K562 (cell line): ENCODE results near the gene HPD. TPM values are rescaled to one million over a fixed set of nuclear protein-coding genes. Genes with fewer than 3 reads are reported as not detected.
A peak's percentile ranks its signal among the peaks of the same experiment; 100 is the strongest.

Source experiments
- ATAC-seq: fragments of 200-7000 bp; cut with Tn5 transposase; 3 replicates; pipeline ENCODE4 v1.9.1; 2020; ENCODE audit warnings: moderate library complexity
- BruUV-seq: library from RNA; stranded (reverse); fragments of 400-500 nt; replicated peaks from 2 replicates; lab custom pipeline; 2021; lab: Mats Ljungman, UMichigan
- CTCF ChIA-PET: fragments of 300-600 bp; formaldehyde crosslinking; extraction: SDS; loops from one replicate; lab custom pipeline; 2021; ENCODE audit warnings: low intra/inter-chr PET ratio; lab: Yijun Ruan, JAX
- POLR2A ChIA-PET: fragments of 300-600, 350-650 bp; sonication (Branson Sonifier 250); formaldehyde crosslinking; extraction: SDS; loops from one replicate; lab custom pipeline; 2021; ENCODE audit warnings: antibody characterized with exemption, inconsistent platforms; lab: Yijun Ruan, JAX
- DNase-seq, 4 experiments: peaks; one replicate each; pipeline versions ENCODE4 v3.0.0 to v3.0.0-alpha.2; 2011 to 2018; ENCODE audit warnings: low spot score in 3 of 4, mixed read lengths in 3 of 4; ENCODE audit errors: extremely low read depth in 1 of 4
- FAIRE-seq: peaks from 2 replicates; lab custom pipeline; 2011; peaks lifted over from hg19 to GRCh38; lab: Jason Lieb, UNC
- H2AFZ ChIP-seq: 2 replicates; pipeline ENCODE4 v1.6.0; 2011; ENCODE audit warnings: low read depth, low read length, control low read depth, inconsistent platforms
- H3K27ac ChIP-seq: fragments of 200-600 bp; 3 replicates; pipeline ENCODE4 v1.8.0; 2011; ENCODE audit warnings: low read depth, mild to moderate bottlenecking, control low read depth, inconsistent platforms, low read length, moderate library complexity, mixed read lengths; ENCODE audit errors: extremely low read depth
- H3K27me3 ChIP-seq, 2 experiments: fragments of 300-600 bp in 1 of 2; 2 replicates in 1 of 2; 3 replicates in 1 of 2; pipeline versions ENCODE4 v1.6.0 to v1.8.0; 2011; ENCODE audit warnings: inconsistent platforms in 2 of 2, low read length in 2 of 2, mild to moderate bottlenecking in 1 of 2, mixed read lengths in 1 of 2, moderate library complexity in 1 of 2; ENCODE audit not compliant: control insufficient read depth in 2 of 2, insufficient read depth in 2 of 2
- H3K36me3 ChIP-seq: fragments of 300-600 bp; 3 replicates; pipeline ENCODE4 v1.8.0; 2011; ENCODE audit warnings: mild to moderate bottlenecking, low read length, inconsistent platforms; ENCODE audit not compliant: control insufficient read depth, insufficient read depth
- H3K4me1 ChIP-seq, 2 experiments: fragments of 200-600 bp in 1 of 2; replicated peaks in 1 of 2; 2 replicates in 1 of 2; 3 replicates in 1 of 2; pipeline versions ENCODE4 v1.5.1 to v1.8.0; 2011; ENCODE audit warnings: inconsistent platforms in 2 of 2, low read length in 2 of 2, mild to moderate bottlenecking in 1 of 2, mixed read lengths in 1 of 2, moderate library complexity in 1 of 2; ENCODE audit not compliant: control insufficient read depth in 2 of 2, insufficient read depth in 2 of 2
- H3K4me2 ChIP-seq: 2 replicates; pipeline ENCODE4 v1.6.1; 2011; ENCODE audit warnings: low read length, control low read depth, inconsistent platforms, mixed read lengths; ENCODE audit not compliant: insufficient read depth
- H3K4me3 ChIP-seq: fragments of 200-600 bp; sonication (generic), shearing (Covaris generic); 2 replicates; pipeline ENCODE4 v1.5.1; 2016; ENCODE audit warnings: control low read depth, inconsistent platforms
- H3K79me2 ChIP-seq: fragments of 200-600 bp; 3 replicates; pipeline ENCODE4 v1.8.0; 2011; ENCODE audit warnings: low read length, inconsistent platforms; ENCODE audit not compliant: control insufficient read depth, insufficient read depth
- H3K9ac ChIP-seq, 2 experiments: 2 replicates each; pipeline versions ENCODE4 v1.6.0 to v1.6.1; 2011; ENCODE audit warnings: low read depth in 2 of 2, low read length in 2 of 2, control low read depth in 1 of 2, inconsistent platforms in 1 of 2, mild to moderate bottlenecking in 1 of 2, mixed read lengths in 1 of 2; ENCODE audit not compliant: insufficient read depth in 1 of 2
- H3K9me1 ChIP-seq: one replicate; pipeline ENCODE4 v1.6.0; 2011; ENCODE audit warnings: inconsistent platforms, mild to moderate bottlenecking, low read length, moderate library complexity; ENCODE audit not compliant: control insufficient read depth, insufficient read depth
- H3K9me3 ChIP-seq: replicated peaks from 2 replicates; pipeline ENCODE4 v1.5.1; 2011; ENCODE audit warnings: low read depth, low read length, inconsistent platforms; ENCODE audit not compliant: control insufficient read depth, insufficient read depth
- H4K20me1 ChIP-seq: replicated peaks from 2 replicates; pipeline ENCODE4 v1.6.1; 2011; ENCODE audit warnings: low read length, inconsistent platforms, mixed read lengths; ENCODE audit not compliant: control insufficient read depth, insufficient read depth
- ZNF134 ChIP-seq: fragments of 250-450 bp; sonication (Bioruptor Pico); conservative IDR thresholded peaks from 2 replicates; pipeline ENCODE4 v1.4.0; 2020
- ZNF140 ChIP-seq: fragments of 250-450 bp; sonication (Bioruptor Pico); IDR thresholded peaks from 2 replicates; pipeline ENCODE4 v1.8.0; 2021; ENCODE audit warnings: moderate library complexity, mild to moderate bottlenecking, inconsistent platforms
- WGBS: fragments of 100-300 bp; shearing (Covaris generic); methylation state at CpG from one replicate; pipeline ENCODE4 v1.1.6; 2016; ENCODE audit warnings: low coverage, mixed read lengths; ENCODE audit not compliant: insufficient coverage; ENCODE audit errors: missing lambda C conversion rate; 5-methylcytosine and 5-hydroxymethylcytosine counted together
- in situ Hi-C: fragments of 300-500 bp; cut with MboI; formaldehyde crosslinking; loops from 4 replicates; pipeline ENCODE4 v1.15.0; 2018; ENCODE audit warnings: inconsistent platforms, mixed read lengths
- intact Hi-C: fragments of 100-400 bp; cut with micrococcal nuclease; formaldehyde crosslinking; loops from 2 replicates; pipeline ENCODE4 v1.14.2; 2022
- polyA plus RNA-seq, 8 experiments: library from polyadenylated mRNA; depleted of rRNA in 4 of 8; stranded (reverse) in 5 of 8; unstranded in 3 of 8; fragments of >200 nt; fragmentation: Nextera tagmentation in 2 of 8; fragmentation: Illumina TruSeq in 1 of 8; extraction: Ambion mirVana in 2 of 8; extraction: Trizol in 1 of 8; gene quantifications; 2 replicates each; pipeline versions ENCODE4 v1.2.1 to v1.2.3, GENCODE V29; 2011 to 2014; ENCODE audit warnings: inconsistent platforms in 1 of 8, missing spikeins in 1 of 8
- total RNA-seq, 7 experiments: library from RNA; depleted of rRNA in 6 of 7; stranded (reverse); fragments of >200 nt in 6 of 7; fragmentation: Illumina TruSeq in 2 of 7; extraction: Trizol in 2 of 7; gene quantifications; 2 replicates each; pipeline versions ENCODE4 v1.2.1 to v1.2.3, GENCODE V29; 2011 to 2021; ENCODE audit warnings: low replicate concordance in 1 of 7
- TF ChIP-seq, protein P1 (sequence below): sonication (generic); formaldehyde crosslinking; IDR thresholded peaks from 2 replicates; pipeline ENCODE4 v1.8.1; 2023; ENCODE audit warnings: mild to moderate bottlenecking, missing genetic modification reagents
- TF ChIP-seq, protein P2 (sequence below), 3 experiments: IDR thresholded peaks in 2 of 3; conservative IDR thresholded peaks in 1 of 3; 2 replicates each; pipeline ENCODE4 v1.5.1; 2011 to 2012; ENCODE audit warnings: low read length in 3 of 3, mild to moderate bottlenecking in 3 of 3, control low read depth in 2 of 3, improper control_type of control experiment in 1 of 3, inconsistent platforms in 1 of 3, low read depth in 1 of 3, mixed read lengths in 1 of 3, moderate library complexity in 1 of 3; ENCODE audit not compliant: insufficient read depth in 2 of 3

HPD gene
- total and polyA plus RNA-seq, 9 of the 15 experiments (the other 6 are each of a cell fraction or from before 2014, with no cell fraction given) = 0.06 to 0.29 (median 0.07) TPM; not detected in 4

DNA sequence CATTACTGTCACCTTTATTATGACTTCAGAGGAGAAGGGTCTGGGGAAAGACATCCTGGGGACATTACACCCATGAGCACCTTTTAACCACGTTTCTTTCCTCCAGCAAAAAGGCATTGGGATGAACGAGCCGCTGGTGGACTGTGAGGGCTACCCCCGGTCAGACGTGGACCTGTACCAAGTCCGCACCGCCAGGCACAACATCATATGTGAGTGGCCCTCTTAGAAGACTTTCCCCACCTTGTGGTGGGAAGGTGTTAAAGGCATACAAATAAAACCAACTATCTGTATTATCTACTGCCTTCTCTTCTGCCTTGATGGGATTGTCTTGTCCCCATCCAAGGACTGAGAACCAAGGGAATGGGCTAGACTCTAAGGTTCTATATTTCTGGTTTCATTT is 36.0 kb upstream of the HPD start:
- Histone ChIP-seq H3K27me3 (no peaks in the 10 kb centered on the region), H3K79me2 (peaks cover 53% of the 10 kb centered on the region), H3K9me3 (no peaks in the 10 kb centered on the region), H3K27ac (peak overlapping the region; percentile 73; the same call in 1 of the 3 replicates), H3K36me3 (peaks cover 61% of the 10 kb centered on the region), H3K9ac (no peak overlapping the region), H3K9me1 (peaks cover 1% of the 10 kb centered on the region), H3K4me1 (peaks cover 24 to 27% of the 10 kb centered on the region in 2 experiments), H3K4me2 (no peak overlapping the region), H3K4me3 (no peak overlapping the region), H4K20me1 (no peaks in the 10 kb centered on the region), H2AFZ (no peak overlapping the region)
- BruUV-seq = no TSS peak
- in situ Hi-C loops (no loop called here), intact Hi-C loops (no loop called here)
- TF ChIP-seq ZNF140 (CRISPR knock-in tag) (no peak), ZNF134 (no peak)
- TF ChIP-seq, protein P1, sequence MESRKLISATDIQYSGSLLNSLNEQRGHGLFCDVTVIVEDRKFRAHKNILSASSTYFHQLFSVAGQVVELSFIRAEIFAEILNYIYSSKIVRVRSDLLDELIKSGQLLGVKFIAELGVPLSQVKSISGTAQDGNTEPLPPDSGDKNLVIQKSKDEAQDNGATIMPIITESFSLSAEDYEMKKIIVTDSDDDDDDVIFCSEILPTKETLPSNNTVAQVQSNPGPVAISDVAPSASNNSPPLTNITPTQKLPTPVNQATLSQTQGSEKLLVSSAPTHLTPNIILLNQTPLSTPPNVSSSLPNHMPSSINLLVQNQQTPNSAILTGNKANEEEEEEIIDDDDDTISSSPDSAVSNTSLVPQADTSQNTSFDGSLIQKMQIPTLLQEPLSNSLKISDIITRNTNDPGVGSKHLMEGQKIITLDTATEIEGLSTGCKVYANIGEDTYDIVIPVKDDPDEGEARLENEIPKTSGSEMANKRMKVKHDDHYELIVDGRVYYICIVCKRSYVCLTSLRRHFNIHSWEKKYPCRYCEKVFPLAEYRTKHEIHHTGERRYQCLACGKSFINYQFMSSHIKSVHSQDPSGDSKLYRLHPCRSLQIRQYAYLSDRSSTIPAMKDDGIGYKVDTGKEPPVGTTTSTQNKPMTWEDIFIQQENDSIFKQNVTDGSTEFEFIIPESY (CRISPR knock-in tag) = peak; percentile 62
- TF ChIP-seq, protein P2, sequence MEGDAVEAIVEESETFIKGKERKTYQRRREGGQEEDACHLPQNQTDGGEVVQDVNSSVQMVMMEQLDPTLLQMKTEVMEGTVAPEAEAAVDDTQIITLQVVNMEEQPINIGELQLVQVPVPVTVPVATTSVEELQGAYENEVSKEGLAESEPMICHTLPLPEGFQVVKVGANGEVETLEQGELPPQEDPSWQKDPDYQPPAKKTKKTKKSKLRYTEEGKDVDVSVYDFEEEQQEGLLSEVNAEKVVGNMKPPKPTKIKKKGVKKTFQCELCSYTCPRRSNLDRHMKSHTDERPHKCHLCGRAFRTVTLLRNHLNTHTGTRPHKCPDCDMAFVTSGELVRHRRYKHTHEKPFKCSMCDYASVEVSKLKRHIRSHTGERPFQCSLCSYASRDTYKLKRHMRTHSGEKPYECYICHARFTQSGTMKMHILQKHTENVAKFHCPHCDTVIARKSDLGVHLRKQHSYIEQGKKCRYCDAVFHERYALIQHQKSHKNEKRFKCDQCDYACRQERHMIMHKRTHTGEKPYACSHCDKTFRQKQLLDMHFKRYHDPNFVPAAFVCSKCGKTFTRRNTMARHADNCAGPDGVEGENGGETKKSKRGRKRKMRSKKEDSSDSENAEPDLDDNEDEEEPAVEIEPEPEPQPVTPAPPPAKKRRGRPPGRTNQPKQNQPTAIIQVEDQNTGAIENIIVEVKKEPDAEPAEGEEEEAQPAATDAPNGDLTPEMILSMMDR (IDR thresholded peaks at IDR 0.05 in 2 of 3, conservative IDR thresholded peaks at IDR 0.05 in 1 of 3; ENCODE audit: insufficient read depth in 2 of 3, low read depth in 1 of 3, low read length in 3 of 3) = peak; percentile 25 to 38 (median 37); a peak in 2 of 6 replicates
- POLR2A ChIA-PET = interaction anchor here (0.6 to 2.0 kb wide), 2 partner anchors 26 to 99 kb away, joined by 3 to 11 read pairs; no protein-coding TSS in a partner anchor
- WGBS = 84% methylated on average over 7 of the region's 7 CpGs
- DNase-seq (peak in 2 of 4 experiments; percentile 32 to 47), ATAC-seq (peak; percentile 28; the same call in 2 of the 3 replicates), FAIRE-seq (no peak)
- CTCF ChIA-PET = no interaction called here
